Measurements from ENCODE around the gene TMEM139.

DNA sequence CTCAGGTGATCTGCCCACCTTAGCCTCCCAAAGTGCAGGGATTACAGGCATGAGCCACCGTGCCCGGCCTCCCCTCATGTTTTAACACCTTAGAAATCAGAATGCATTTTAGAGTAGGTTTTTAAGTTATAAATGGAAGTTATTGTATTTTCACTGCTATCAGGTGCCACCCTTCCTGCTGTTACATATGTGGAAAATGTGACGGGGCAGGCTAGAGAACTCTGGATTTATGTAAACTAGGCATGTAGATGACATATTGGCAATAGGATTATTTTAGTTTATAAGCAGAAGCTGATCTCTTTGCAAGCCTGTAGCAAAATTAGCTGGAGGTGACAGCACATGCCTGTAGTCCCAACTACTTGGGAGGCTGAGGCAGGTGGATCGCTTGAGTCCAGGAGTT is 5.5 kb downstream of the TMEM139 start:
- TF ChIP-seq, protein P1, sequence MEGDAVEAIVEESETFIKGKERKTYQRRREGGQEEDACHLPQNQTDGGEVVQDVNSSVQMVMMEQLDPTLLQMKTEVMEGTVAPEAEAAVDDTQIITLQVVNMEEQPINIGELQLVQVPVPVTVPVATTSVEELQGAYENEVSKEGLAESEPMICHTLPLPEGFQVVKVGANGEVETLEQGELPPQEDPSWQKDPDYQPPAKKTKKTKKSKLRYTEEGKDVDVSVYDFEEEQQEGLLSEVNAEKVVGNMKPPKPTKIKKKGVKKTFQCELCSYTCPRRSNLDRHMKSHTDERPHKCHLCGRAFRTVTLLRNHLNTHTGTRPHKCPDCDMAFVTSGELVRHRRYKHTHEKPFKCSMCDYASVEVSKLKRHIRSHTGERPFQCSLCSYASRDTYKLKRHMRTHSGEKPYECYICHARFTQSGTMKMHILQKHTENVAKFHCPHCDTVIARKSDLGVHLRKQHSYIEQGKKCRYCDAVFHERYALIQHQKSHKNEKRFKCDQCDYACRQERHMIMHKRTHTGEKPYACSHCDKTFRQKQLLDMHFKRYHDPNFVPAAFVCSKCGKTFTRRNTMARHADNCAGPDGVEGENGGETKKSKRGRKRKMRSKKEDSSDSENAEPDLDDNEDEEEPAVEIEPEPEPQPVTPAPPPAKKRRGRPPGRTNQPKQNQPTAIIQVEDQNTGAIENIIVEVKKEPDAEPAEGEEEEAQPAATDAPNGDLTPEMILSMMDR (IDR thresholded peaks at IDR 0.05): no peak
- no peak for TF ChIP-seq POLR2A (IDR thresholded peaks at IDR 0.05)

Measured in testis (tissue), 2 donors.